HK-2 (cell line): Measurements from ENCODE around the gene CKB.

Experiments used
- DNase-seq: peaks from one replicate; pipeline ENCODE4 v3.0.0-alpha.2; 2018; ENCODE audit not compliant: unreplicated experiment

Gene CKB

DNA sequence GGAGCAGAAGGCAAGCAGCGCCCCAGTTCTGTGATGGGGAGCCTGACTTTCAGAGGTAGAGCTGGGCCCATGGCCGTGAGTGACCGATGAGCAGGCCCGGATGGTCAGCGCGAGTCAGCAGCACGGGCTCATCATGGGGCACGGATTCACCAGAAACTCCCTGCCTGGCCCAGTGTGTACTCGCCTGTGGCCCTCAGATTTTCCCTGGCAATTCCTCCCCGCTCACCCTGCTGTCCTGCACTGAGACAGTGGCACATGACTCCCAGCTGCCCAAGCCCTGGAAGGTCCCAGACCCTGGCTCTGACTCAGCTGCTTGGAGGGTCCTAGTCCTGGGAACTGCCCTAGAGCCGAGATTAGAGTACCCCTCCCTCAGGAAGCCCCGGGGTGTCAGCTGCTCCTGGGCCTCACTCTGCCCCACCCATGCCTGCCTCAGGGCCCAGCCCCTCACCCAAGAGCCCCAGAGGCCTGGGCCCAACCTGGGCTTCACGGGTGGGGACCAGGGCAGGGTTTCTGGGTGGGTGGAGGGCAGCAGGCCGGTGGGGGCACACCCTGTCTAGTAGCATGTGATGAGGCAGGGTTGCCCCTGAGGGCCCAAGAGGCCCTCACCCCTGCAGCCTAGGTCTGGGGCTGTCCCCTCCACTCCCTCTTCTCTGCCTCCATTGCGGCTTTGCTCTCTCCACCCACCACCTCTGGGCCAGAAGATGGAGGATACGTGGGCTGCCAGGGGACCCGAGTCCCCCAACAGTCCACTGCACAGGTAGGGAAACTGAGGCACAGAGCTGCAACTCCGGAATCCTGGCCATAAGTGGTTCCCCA, 14.8 kb upstream of the CKB start:
- no peak for DNase-seq

- no peak for DNase-seq
Observed at GRCh38 chr14:103536693-103537092, 14.1 kb upstream of the CKB start.

- DNase-seq, result no peak
Observed at GRCh38 chr14:103535891-103536565, 13.4 kb upstream of the CKB start.

- DNase-seq, result no peak
Observed at GRCh38 chr14:103535081-103535890, 12.7 kb upstream of the CKB start.

GRCh38 chr14:103534576-103535061, 12.0 kb upstream of the CKB start:
- no peak for DNase-seq

- DNase-seq, result no peak
Observed at GRCh38 chr14:103533999-103534575, 11.5 kb upstream of the CKB start.

DNA sequence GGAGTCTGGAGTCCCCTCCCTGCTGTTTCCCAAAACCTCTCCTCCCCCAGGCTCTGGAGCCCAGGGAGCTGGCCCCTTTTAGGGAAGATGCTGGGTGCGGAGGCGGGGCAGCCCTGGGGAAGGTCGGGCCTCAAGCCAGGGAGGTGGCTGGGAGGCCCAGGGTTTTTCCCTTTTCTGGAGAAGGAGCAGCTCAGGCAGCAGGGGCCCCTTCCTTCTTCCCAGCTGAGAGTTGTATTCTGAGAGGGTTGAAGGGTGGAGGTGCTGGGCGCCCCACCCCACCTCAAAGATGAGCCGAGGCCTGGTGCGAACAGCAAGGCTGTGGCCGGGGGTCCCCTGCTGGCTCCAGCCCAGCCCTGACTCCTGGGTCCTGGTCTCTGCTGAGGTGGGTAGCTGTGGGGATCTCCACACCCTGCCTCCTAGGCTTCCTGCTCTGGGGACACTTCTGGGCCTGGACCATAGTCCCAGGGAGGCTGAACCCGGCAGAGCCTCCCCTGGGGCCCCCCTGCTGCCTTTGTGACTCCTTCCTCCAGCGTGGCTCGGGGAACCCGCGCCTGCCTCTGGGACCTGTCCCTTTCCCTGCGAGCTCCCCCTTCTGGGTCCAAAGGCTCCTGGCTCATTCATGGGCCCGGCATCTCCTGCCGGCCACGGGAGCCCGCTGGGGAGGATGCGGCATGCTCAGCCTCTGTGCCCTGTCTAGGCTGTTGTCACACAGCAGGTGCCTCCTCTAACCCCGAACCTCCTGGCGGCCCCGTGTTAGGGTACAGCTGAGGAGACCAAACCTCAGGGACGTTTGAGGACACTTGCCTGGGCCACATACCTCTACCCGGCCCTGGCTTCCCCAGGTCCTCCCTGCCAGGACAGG, 10.7 kb upstream of the CKB start:
- no peak for DNase-seq

DNA sequence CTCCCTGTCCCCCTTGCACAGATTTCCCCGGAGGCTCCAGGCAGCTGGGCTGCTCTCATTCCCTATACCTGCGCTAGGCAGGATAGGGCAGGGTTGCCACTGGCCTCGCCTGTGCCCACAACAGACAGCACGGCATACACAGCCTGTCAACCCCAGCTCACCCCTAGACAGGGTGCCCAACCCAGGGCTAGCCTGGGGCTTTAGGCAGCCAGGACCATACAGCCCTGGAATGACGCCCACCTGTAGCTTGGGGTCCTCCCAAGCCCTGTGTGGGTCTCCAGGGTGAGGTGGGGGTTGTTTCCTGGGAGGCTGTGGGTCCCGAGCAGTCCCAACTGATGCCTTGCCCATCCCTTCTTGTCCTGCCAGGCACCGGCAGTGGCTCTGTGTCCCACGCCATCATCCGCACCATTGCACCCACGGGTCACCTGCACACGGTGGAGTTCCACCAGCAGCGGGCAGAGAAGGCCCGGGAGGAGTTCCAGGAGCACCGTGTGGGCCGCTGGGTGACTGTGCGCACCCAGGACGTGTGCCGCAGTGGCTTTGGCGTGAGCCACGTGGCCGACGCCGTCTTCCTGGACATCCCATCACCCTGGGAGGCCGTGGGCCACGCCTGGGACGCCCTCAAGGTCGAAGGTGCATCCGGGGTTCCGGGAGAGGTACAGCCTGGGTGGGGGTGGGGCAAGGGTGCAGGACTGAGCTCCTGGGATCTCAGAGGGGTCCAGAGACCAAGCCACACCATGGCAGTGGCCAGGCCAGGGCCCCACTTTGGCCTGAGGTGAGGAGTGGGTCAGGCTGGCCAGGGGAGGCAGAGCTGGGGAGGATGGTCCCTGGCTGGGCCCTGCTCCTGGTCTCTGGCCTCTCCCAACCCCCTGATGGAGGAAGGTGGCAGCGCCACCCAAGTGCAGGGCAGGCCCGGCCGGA, 9.8 kb upstream of the CKB start:
- no peak for DNase-seq

GRCh38 chr14:103531421-103532215, 9.0 kb upstream of the CKB start:
- DNase-seq, result no peak

- DNase-seq, result no peak
Observed at GRCh38 chr14:103530831-103531230, 8.2 kb upstream of the CKB start.

DNA sequence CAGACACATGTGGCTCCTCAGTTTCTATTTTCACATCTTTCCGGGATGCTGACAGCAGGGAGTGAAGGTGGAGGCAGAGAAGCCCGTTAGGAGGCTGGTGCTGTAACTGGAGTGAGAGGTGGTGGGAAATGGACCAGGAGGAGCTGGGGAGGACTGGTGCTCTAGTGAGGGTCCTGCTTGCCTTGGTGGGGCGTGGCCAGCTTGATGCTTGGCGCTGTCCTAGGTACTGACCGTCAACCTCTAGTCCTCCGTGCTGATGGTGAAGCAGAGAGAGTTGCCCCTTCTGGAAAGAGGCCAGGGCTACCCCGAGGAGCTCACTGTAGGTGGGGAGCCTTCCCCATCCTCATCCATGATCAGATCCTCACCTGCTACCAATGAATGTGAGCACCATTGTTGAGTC, 7.8 kb upstream of the CKB start:
- no peak for DNase-seq

DNA sequence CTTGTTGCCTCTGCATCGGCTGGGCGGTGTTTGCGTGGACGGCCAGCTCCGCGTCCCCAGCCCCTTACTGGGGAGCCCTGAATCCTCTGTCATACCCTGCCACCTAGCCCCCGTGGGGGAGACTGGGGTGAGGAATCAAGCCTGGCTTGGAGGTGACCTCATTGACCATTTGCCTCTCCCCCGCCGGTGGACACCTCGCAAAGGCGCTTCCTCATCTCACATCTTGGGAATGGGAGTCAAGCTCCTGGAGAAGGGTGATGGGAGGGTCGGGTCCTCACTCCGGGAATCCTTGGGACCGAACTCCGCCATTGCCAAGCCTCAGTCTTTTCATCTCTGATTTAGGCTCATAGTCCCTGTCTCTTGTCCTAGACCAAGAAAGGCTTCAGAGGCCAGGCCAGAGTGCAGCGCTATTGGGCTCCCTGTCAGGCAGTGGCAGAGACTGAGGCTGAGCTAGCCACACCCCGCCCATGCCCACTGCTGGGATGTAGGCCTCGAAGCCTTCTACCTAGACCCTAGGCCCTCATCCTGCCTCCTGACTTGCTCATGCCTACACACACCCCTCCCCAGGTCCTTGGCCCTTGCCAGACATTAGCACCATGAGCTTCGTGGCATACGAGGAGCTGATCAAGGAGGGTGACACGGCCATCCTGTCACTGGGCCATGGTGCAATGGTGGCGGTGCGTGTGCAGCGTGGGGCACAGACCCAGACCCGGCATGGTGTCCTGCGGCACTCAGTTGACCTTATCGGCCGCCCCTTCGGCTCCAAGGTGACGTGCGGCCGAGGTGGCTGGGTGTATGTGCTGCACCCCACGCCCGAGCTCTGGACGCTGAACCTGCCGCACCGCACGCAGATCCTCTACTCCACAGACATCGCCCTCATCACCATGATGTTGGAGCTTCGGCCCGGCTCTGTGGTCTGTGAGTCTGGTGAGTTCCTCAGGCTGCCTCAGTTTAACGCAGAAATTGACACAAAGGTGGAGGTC, 7.0 kb upstream of the CKB start:
- DNase-seq, result no peak

DNA sequence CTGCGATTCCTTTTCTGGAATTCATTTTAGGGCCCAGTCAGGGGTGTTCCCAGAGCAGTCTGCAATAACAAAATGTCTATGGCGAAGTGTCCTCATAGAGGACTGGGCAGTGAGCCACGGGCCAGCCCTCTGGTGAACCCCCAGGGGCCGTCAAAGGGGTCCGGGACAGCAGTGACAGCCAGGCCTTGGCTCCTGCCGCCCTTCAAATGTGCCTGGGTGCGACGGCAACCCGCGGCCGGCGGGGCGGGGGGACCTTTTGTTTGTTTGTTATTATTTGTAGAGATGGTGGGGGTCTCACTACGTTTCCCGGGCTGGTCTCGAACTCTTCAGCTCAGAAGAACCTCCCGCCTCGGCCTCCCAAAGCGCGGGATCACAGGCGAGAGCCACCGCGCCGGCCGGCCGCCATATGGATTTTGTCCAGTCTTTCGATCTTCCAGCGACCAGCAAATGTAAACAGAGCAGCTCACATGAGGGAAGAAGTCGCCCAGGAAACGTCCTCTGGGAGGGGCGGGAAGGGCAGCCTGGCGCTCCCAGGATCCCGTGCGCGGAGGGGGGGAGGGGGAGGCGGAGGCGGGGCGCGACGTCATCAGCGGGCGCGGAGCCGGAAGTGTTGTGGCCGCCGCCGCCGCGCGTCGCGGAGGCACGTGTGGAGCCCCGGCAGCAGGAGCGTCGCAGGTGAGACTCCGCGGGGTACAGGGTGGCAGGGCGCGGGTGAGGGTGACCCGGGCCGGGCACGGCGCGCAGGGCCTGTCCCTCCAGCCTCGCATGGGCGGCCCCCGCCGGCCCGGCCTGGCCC, 6.2 kb upstream of the CKB start, which contains the start of gene TRMT61A:
Gene TRMT61A, plus strand, starts transcription at position 610 of the 796 bp plus-strand sequence. CDS start 783 bp downstream, outside the sequence.
- peak; percentile 90 for DNase-seq

DNA sequence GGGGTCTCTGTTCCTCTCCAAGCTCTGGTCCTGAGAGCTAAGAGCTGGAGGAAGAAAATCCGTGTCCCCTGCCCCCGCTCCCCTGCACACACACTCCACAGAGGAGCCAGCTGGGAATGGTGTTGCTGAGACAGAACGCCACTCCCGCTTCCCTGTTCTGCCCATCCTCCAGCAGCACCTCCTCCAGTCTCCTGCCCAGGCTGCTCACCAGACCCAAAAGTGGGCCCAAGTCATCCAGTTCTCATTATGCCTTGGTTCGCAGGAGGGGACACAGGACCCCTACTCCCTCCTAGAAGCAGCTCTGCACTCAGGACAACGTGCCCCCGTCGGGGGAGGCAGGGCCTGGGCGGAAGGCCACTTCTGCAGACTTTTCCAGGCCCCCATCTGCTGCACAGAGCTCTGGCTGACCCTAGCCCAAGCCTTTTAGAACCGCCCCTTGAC, 5.5 kb upstream of the CKB start:
- DNase-seq, result peak; percentile 47

DNA sequence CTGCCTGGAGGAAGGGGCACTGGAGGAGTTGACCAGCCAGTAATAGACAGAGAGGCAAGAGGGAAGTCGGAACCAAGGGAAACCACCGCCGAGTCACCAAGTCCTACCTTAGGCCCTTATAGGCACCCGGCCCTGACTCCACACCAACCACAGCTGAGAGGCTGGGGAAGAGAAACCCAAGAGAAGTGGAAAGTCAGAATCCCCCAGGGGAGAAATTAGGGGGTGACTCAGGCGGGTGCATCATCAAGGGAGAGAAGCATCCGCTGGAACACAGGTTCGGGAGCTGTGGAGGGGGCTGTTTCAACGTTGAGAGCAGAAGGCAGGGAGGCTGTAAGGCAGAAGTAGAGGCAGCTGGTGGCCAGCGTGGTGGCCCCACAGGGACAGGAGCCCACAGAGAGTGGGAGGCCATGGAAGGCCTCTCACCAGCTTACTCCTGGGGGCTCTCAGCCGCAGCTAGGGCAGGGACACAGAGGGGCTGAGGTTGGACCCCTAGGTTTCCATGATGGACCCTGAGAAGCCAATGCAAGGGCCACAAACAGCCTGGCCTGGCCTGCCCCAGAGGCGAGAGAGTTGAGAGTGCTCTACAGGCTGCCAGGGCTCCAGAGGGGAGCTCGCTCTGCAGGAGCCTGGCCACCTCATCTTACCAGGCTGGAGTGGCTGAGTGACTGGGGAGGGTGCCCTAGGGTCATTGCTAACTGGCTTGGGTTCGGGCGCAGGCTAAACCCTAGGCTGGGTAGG, 4.9 kb upstream of the CKB start:
- peak; percentile 59 for DNase-seq

- DNase-seq, result no peak
Observed at GRCh38 chr14:103526914-103527248, 4.3 kb upstream of the CKB start.
